H54 (cell line): Measurements from ENCODE around the gene FAM163B.

Experiments used
- DNase-seq: peaks from one replicate; pipeline ENCODE4 v3.0.0; 2011; ENCODE audit warnings: low spot score, mixed read lengths; ENCODE audit not compliant: insufficient read length
- FAIRE-seq: peaks from 3 replicates; lab custom pipeline; 2011; peaks lifted over from hg19 to GRCh38; lab: Jason Lieb, UNC
- POLR2A ChIP-seq: IDR thresholded peaks from 2 replicates; pipeline ENCODE4 v1.6.1; 2011; ENCODE audit warnings: low read depth, mild to moderate bottlenecking, low read length

Gene FAM163B

DNA sequence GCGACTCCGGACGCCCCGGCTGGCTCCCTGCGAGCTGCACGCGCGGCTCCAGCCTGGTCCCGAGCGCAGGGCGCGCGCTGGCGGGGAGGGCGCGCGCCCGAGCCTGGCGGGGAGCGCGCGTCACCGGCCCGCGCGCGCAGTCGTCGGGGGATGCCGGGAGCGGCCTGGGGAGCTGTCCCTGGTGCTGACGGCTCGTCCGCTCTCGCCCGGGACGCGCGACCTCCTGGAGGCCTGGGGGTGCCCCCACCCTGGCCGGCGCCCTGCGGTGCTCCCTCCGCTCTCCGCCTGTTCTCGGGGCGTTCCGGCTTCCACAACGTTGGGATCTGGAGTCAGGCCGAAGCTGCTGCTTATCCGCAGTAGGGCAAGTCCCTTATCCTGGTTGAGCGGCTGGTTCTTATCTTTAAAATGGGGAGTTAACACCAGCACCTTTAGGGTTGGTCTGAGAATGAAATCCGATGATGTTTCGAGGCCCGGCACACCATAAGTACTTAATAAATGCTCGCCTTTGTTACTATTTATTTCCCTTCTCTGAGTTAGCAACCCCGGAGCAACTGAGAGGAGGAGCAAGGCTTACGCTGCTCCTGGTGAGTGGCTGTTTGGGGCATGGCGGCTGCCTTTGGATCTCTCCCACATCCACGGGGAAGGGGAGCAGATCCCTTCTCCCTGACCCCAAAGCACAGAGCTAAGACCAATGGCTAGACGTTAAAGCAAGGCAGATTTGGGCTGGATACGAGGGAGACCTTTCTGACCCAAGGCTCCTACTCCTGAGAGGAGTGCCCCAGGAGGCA, at the start of gene FAM163B:
TSS of gene FAM163B (minus strand) at position 79 of the 788 bp plus-strand sequence. CDS start 29,166 bp downstream, outside the sequence.
- DNase-seq (no peak), FAIRE-seq (no peak)
- TF ChIP-seq POLR2A, result no peak

- DNase-seq (peak; percentile 49), FAIRE-seq (no peak)
- no peak for TF ChIP-seq POLR2A
Measured at GRCh38 chr9:133657120-133657661, 48.0 kb upstream of the FAM163B start.

DNA sequence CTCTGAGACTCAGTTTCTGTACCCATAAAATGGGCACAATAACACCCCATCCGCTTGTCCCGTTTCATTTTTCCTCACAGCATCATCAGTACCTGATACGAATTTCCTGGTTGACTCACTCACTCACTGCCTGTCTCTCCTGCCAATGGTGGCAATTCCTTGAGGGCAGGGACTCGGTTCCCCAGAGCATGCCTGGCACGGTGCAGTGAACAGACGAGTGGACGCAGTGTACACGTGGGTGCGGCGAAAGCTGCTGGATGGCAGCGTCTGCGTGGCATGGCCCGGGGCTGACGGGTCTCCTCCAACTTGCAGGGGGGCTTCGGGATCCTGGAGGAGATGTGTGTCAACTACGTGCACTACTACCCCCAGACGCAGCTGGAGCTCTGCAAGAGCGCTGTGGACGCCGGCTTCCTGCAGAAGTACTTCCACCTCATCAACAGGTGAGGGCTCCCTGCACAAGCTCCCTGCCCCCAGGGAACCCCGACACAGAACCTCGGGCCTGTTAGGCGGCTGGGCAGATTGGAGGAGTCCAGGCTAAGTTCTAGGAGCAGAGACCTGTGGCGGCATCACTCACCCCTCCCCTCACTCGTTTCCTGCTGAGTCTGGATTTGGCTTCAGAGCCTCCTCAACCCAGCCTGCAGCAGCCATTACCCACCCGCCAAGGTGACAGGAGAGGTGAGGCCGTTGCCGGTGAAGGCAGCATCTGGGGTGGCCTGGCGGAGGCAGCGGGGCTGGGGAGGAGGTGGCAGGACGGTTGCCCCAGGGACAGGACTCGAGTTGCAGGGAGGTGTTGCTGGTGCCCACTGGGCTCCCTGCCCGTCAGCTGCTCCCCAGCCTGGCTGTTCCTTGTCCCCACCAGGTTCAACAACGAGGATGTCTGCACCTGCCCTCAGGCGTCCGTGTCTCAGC, 47.3 kb upstream of the FAM163B start:
- DNase-seq (no peak), FAIRE-seq (no peak)

GRCh38 chr9:133655701-133656100, 46.5 kb upstream of the FAM163B start:
- no peak for TF ChIP-seq POLR2A
- FAIRE-seq, result no peak
- no peak for DNase-seq

More for the DNA sequence above, 47.3 kb upstream of the FAM163B start:
- TF ChIP-seq POLR2A, result no peak

DNA sequence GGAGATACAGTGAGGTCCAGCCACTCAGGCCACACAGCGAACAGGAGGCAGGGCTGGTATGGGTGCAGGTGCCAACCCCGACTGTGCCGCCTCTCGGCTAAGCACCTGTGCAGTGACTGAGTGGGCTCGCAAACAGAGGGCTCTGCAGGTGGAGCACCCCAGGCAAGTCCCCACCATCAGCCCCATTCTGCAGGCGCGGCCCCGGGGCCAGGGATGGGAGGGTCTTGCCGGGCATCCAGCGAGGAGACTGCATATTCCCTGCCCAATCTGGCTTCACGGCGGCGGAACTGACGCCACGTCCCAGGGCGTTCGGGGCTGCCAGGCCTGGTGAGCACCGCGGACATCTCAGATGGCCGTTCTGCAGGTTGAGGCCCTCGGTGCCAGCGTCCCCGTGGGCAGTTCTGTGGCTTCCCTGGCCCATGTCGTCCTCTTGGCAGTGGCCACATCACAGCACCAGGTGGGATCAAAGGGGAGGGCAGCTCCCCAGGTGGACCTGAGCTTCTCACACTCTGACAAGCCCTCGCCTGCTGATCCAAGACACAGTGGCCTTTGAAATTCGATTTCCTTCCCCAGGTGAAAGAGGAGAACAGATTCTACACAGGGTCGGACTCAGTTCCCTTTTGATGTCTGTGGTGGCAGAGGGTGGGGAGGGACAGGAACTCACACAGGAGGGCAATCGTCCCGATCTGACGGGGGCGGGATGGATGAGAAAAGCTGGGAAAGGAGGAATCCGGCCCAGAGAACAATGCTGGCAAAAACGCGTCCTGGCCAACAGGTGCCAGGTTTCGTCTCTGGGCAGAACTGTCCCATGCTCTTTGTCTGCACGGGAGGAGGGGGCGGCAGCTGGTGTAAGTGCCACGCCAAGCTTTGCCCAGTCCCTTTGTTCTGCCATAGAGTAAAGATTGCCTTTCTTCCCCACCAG, 45.8 kb upstream of the FAM163B start:
- DNase-seq, result no peak
- FAIRE-seq, result no peak
- TF ChIP-seq POLR2A, result no peak

DNA sequence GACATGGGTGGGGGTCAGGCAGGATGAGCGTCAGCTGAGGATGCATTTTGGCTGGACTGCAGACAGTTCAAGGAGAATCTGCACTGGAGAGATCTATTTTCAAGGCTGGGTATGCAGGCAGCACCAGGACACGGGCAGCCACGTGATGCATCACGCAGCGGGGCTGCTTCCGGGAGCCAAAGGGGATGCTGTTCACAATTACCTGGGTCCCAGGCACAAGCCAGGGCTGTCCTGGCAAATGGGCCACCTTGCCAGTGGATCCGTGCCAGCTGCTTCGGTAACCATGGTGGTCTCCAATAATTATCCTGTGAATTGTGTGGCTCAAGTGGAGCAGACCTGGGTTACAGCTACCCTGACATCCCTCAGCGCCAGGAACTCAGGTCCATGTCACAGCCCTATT, 44.4 kb upstream of the FAM163B start:
- DNase-seq (no peak), FAIRE-seq (no peak)
- no peak for TF ChIP-seq POLR2A

GRCh38 chr9:133650026-133650425, 40.8 kb upstream of the FAM163B start:
- TF ChIP-seq POLR2A, result no peak
- no peak for FAIRE-seq
- no peak for DNase-seq

GRCh38 chr9:133649194-133649593, 40.0 kb upstream of the FAM163B start:
- DNase-seq, result no peak
- no peak for TF ChIP-seq POLR2A
- no peak for FAIRE-seq

DNA sequence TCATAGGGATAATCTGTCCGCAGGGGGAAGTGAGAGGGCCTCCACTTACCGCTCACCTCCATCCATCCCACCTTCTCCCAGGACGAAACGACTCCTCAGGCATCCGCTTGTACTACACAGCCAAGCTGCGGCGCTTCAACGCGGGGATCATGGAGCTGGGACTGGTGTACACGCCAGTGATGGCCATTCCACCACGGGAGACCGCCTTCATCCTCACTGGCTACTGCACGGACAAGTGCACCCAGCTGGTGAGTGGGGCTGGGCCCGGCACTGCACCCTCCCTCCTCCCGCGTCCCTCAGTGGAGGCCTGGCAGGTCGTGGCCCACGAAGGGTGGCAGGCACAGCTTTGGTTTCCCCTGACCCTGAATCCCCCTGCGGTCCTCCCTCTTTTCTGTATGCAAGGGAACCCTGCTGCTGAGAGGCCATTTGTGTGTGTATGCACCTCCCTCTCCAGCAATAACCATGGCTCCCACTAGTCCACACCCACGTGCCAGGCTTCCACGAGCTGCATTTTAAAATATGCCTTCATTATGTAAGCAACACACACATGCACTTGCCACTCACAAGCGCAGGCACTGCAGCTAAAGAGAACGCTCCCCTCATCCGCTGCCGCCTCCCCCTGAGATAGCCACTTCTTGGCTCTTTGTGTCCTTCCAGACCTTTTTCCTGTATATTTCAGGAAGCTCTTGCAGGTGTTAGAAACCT, 38.7 kb upstream of the FAM163B start:
- no peak for TF ChIP-seq POLR2A
- FAIRE-seq (no peak), DNase-seq (no peak)

- FAIRE-seq (no peak), DNase-seq (no peak)
- no peak for TF ChIP-seq POLR2A
Measured at GRCh38 chr9:133647148-133647547, 38.0 kb upstream of the FAM163B start.

GRCh38 chr9:133645021-133645765, 36.0 kb upstream of the FAM163B start:
- TF ChIP-seq POLR2A, result no peak
- FAIRE-seq (no peak), DNase-seq (no peak)
